ENCODE measurements around the gene COX7B2.

COX7B2 gene, protein sequence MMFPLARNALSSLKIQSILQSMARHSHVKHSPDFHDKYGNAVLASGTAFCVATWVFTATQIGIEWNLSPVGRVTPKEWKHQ

DNA sequence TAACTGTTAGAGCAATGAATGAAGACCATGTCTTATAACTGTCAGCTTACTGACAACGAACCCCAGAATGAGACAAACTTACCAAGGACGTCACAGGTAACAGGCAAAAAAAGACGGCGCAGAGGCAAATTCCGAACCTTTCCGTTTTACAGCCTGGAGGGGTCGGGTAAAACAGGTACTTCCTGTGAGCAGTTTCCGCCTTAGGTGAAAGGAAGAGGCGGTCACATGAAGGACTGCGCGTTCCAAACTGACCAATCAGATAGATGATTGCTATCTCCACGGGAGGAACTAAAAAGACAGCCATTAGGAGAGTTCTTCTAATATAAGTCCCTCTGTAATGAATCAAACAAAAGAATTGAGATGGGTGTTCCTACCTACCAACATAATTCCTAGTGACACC lies at the start of gene COX7B2:
TSS of gene COX7B2 (minus strand) at position 168 of the 400 bp plus-strand sequence. CDS start 174,053 bp downstream, outside the sequence.
- no peak for DNase-seq

DNA sequence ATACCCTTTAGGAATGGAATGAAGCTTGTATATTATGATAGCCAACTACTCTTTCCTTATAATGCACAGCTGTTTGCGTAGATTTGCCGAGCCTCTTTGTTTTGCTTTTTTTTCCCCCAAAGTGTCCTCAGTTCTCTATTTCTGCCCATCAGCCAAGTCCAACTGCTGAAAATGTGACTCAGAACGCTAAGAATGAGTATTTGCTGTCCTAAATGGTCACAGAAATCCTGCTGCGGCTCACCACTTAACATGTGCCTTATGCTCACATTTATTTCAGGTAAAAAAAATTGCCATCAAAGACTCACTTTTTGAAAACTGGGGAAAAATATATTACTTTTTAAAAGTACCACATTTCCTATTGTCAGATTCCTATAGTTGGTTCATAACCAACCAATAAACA lies 47.4 kb upstream of the COX7B2 start:
- no peak for DNase-seq

DNA sequence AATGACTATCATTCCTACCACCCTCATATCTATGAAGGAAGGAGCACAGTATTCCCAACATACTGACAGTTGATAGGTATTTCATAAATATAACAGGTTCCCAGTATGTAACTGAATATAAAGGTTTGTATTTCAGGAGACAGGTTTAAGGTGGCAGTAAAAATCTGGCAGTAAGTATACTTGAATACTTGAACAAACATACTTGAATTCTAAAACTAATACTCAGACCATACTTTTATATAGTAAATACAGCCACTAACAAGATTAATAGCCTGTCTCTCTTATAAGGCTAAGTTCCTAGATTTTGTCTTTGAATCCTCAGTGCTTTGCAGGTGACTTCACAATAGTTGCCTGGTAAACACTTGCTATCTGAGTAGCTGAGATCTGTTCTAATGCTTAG lies 46.6 kb upstream of the COX7B2 start:
- DNase-seq: no peak

DNA sequence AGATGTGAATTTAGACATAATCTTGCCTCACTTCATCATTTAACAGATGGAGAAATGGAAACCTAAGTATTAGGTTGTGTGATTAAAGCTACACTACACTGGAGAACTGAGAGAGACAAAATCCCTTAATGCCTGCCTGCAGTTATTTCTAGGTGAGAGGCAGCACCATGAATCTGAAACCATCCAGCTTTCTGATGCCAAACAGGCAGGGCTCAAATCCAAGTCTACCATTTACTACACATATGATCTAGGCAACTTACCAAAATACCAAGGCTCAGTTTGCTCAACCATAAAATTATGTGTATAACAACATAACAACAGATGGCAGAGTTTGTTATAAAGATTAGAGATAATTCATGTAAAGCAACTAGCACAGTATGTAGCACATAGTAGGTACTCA lies 45.6 kb upstream of the COX7B2 start:
- no peak for DNase-seq

DNA sequence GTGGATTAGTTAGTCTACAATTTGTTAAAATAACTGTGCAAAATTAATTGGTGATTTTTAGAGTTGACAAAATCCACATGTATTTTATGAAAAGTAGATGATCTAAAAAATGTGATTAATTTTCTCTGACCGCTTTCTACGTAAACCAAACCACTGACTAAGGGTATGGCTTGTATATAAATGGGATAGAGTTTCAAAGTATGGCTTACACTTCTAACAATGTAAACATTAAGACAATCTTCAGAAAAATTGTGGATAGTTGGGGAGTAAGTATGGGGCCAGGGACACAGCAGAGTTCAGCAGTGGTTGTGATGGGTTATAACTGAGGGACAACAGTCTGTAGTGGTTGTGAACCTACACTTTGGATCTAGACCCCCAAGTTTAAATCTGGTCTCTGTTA lies 44.5 kb upstream of the COX7B2 start:
- no peak for DNase-seq

DNA sequence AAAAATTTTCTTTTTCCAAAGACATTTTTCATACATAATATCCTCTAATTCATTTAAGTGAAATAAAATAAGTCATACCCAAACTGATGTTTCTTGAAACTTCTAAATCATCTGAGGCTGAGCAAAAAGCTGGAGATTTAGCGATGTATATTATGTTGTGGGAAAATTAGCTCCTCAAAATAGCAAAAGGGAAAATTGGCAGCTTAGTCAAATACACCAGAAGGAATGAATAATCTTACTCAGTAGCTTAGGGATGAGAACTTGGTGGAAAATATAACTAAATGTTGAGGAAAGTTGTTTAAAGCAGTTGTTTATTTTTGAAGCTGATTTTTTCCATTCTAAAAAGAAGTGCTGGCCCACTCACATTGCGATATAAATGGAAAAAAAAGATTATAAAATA lies 43.4 kb upstream of the COX7B2 start:
- DNase-seq: no peak

DNA sequence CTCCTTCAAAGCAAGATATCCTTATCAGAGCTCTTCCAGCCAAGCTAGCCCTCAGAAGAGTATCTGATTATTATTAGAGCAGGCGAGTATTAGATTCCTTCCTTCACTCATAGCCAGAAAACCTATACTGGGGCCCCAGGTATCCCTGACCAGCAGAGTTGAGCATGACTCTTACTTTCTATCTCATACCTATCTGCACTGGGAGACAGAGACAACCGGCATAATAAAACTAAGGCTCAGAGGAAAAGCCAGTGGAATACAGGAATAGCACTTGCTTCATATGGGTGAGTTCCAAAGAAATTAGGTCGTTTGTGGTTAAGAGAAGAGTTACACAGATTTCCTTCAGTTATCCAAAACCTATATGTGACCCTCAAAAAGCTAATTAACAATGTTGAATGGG lies 41.8 kb upstream of the COX7B2 start:
- no peak for DNase-seq

DNA sequence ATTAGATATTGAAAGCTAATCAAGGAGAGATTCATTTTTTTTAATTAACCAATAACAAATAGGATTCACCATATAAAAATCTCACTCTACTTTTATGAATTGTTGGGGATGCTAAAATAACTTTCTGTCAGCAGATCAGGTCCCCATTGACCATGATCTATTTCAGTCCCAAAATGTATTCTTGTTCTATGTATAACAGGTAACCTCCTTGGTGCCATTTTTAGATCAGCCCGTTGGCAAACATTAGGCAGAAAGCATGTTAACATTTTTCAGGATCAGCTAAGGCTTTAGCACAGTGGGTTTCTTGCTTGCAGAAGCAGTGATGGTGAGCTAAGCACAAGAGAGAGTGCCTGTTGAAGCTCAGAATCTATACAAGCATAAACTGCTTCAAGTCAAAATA lies 40.8 kb upstream of the COX7B2 start:
- no peak for DNase-seq

DNA sequence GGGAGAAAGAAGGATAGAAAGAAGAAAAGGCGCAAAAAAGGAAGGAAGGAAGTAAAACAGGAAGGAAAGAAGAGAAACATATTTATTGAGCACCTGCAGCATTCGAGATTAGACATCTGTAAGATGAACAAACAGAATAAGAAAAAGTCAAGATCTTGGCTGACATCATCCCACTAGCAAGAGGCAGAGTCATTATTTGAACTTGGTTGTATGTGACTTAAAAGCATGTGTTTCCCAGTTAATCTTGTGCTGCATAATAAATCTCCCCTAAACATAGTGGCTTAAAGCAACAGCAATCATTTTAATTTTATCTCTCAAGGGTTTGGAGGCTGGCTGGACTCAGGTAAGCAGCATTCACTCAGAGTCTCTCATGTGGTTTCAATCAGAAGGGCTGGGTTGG lies 38.5 kb upstream of the COX7B2 start:
- DNase-seq: no peak

DNA sequence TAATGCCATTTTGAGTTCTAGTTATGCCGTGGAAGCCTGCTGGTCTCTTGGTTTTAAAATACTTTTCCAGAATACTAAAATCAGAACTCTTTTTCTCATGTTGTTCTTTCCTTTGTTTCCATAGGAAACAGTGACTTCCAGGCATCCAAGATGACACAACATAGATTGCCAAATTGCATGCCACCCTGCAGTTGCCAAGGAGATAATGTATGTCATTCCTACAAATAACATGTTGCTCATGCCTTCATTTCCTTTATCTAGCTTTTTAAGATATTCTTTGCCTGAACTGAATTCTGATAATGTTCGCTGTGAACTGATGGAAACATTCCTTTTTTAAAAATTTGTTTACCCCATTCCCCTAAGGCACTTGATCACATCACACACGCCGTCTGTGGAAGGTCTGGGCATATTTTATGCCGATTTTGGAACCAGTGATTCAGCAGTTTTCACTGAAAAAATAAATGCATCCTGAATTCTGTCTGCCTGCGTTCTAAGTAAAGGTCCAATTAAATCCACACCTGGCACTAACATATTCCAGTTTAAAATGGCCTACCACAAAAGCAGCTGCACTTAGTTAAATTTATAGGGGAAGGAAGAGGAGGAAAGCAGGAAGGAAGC lies 38.0 kb upstream of the COX7B2 start:
- DNase-seq: no peak

DNA sequence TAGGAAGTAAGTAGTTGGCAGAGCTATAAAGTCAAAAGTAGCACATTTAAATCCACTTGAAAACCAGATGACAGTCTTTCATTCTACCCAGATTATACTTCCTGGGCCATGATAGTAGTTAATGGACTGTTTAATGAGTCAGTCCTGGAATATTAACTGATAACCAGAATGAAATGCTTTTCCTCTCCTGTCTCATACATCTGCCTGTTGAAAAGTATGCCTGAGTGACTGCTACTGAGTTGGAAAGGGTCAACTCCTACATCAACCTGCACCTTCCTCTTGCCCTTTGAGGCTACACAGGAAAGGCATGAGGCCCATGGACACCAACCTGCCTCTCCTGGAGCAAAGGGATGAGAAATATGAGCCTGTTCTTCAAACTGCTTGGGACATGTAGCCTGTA lies 36.0 kb upstream of the COX7B2 start:
- DNase-seq: no peak

DNA sequence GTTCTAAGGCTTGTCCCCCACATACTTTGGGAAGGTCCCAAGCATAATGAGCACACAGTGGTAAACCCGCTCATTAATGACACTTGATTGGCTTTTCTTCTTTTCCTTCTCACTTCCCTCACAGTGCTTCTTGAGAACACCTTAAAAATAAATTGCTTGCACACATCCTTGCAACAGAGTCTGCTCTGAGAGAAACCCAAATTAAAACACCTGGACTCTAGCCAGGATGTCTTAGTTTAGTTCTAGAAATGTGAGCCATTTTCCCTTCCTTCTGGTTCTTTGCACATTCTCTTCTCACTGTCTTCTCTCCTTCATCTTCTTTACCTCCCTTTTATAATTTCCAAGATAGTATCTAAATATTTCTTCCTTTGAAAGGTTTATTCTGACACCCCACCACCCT lies 35.3 kb upstream of the COX7B2 start:
- DNase-seq: no peak

DNA sequence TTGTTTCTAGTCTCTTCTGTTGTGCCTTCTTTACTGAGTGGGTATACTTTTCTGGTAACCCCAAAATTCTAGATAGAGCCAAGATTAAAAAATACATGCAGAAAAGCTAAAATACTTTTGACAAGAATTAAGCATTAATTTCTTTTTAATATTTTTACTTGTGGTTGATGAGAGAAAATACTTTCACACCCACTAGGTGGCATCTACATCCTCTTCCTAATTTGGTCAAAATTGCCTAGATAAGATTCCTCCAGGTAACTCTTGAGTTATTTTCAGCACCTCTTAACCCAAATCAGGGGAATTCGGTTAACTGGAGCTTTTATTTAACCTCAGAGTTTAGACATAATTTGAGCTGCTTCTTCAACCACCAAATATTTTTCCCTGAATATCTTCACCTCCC lies 28.4 kb upstream of the COX7B2 start:
- DNase-seq: no peak

DNA sequence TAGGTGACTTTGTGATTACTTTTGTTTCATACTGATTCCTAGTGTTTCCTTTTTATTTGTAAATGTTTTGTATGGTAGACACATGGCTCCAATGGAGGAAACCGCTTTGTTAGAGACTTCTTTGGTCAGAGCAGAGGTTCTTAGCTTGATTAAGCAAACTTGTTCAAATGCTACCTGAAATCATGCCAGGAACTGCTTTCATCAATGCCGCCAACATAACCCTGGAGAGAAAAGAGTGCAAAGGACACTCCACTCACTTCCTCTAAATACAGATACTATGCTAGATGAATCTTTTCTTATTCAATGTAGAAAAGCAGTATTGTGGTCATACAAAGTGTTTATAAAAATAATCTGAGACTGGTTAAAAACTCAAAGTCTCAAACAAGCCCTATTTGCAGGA lies 25.7 kb upstream of the COX7B2 start:
- no peak for DNase-seq

DNA sequence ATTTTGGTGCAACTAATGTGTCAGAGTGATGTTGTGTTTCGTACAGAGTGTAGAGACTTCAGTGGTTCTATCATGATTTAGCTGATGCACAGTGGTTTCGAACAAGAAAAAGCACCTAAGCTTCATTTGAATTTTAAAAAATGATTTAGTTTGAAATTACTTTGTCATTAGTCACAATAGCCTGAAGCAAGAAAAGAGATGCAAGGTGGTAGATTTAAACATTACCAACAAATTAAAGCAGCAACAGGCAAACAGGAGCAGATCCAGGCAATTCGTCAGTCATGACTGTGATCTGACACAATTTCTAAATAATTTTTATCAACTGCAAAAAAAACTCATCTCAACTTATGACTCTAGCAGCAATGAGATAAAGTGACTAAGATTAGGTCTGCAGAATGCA lies 24.6 kb upstream of the COX7B2 start:
- no peak for DNase-seq

DNA sequence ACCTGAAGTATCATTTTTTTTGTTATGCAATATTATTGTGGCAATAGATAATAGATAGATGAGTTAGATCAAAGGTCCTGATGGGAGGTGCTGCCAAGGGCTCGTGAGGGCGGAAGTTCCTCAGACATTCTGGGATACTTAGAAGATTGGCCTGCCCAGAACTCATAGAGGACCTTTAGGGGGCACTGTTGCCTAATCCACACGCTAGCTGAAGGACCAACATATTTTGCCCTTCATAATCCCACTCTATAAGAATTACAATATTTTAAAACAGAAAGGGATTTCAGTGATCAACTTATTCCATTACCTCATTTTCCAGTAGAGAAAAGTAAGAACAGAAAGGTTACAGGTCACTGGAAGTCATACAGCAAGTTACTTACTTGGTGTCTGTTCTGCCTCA lies 22.9 kb upstream of the COX7B2 start:
- DNase-seq: no peak

DNA sequence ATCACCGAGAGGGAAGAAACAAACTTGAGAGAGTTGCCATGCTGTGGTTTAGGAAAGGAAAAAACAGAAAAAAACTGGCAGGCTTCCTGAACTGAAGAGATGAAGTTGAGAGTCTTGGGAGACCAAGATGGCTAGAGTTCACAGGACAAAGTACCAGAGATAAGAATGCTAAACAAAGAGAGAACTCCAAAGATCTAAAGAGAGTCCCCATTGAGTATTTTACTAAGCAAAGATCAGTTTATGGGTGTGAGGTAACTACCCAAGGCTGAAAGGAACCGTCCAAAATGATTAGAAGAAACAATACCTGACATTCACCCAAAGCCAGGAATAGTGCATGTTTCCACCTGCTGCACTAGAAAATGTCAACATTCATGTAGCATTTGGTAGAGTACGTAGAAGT lies 21.8 kb upstream of the COX7B2 start:
- DNase-seq: no peak

DNA sequence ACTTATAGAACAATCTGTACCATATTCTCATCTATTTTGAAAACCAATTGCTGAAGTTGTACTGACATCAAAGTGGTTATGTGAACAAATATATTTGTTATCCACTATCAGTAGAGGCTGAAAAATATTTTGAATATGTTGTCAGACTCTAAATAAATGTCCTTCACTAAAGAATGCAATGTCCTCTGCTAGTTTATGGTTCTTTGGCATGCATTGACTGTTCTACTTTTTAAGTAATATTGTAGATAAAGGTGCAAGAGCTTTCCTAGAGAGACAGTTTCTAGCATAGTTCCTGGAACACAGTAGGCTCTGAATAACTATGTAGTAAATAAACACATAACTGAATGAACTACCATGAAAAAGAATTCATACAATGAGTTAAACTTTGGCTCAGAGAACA lies 18.2 kb upstream of the COX7B2 start:
- DNase-seq: no peak

DNA sequence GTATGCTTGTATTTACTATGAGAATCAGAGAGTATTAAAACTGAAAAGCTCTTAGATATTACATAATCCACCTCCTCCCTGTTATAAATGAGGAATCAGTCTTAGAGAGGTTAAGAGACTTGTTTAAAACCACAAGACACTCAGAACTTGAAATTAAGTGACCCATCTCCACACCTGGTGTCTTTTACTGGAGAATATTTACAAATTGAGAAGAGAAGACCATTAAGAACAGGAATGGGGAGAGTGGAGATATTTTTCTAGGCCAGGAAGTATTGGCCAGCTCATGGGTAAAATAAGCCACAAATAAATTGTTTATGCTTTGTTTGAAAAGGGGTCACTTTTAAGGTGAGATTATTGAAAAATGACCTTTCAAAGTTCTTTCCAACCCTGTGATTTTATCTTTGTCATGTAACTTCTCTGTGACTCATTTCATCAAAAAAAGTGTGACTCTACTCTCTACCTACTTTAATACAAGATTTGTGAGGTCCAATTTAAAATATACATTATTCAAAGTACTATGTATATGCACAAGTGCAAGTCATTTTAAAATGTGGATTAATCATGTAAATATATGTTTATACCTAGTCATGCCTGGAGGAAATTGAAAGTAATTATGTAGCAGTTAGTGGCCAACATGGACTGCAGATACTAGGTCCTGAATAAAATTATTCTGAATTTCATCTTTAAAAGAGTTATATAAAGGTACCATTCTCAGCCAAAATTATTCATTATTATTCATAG lies 15.9 kb upstream of the COX7B2 start:
- no peak for DNase-seq

DNA sequence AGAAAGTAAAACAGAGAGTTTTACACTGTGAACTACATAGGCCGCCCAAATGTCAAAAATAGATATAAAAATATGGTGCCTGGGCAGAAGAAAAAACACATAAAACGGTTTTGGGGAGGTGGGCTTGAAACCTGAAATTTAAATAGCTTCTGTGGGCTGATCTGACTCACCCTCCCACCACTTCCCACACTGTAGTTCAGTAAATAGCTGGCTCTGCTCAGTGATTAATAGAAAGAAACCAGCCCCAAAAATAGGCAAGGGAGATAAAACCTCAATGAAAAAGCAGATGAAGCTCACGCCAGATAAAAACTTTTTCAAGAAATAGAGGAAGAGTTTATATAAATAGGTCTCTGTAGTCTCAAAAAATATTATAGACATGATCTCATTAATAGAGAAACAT lies 13.2 kb upstream of the COX7B2 start:
- DNase-seq: no peak

DNA sequence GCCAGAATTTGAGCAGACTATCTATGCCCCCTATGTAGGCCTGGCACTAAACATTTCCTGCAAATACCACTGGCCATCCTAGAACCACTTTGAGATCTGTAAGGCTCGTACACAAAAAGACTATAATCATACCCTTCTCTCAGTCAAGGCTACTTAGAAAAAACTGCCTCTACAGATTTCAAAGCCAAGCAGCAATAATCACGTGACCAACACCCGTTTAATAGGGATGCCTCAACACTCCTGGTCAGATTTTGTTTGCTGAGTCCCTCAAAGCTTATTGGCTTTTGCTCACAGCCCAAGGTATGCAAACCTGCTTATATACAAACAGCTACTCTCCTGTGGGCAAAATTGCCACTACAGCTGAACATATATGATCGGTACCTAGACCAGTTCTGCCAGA lies 897 bp downstream of the COX7B2 start:
- no peak for DNase-seq

DNA sequence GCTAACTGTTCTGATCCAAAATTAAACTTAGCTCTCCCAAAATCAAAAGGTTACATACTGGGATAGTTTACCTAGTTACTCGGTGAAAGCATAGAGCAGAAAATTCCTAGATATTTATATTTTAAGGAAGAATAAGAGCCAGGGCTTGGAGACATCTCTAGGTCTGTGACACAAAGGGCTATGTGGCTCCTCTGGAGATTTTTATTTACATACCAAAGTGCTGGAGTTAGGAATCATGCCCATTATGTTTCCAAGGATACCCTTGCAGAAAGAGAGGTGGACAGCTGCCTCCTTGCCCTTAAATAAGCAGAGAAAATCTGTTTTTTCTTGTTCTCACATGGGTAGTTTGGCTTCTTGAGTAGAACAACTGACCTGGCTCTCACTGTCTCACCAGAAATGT lies 9.0 kb downstream of the COX7B2 start:
- no peak for DNase-seq

DNA sequence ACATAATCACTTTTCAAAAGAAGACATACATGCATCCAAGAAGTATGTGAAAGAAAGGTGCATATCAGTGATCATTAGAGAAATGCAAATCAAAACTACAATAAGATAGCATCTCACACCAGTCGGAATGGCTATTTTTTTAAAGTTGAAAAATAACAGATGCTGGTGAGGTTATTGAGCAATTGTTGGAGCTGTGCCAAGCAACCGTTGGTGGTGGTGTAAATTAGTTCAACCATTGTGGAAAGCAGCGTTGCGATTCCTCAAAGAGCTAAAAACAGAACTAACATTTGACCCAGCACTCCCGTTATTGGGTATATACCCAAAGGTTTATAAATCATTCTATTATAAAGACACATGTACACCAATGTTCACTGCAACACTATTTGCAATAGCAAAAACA lies 14.2 kb downstream of the COX7B2 start:
- no peak for DNase-seq

DNA sequence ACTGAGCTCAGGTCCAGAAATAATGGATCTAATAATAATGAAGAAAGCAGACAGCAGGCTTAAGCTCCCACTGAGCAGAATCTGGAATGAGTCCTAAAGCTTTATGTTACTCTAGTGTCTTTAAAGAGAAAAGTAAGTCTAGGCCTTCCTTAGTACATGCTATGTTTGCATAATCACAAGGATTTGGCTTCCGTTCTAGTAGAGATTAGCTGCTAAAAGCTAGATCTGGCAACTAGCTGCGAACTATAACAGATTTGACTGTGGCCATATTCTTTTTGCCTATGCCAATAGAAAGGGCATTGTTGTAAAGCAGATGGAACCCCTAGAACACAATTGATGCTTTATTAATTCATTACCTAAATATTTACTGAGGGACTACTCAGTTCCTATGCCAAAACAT lies 19.0 kb downstream of the COX7B2 start:
- no peak for DNase-seq

DNA sequence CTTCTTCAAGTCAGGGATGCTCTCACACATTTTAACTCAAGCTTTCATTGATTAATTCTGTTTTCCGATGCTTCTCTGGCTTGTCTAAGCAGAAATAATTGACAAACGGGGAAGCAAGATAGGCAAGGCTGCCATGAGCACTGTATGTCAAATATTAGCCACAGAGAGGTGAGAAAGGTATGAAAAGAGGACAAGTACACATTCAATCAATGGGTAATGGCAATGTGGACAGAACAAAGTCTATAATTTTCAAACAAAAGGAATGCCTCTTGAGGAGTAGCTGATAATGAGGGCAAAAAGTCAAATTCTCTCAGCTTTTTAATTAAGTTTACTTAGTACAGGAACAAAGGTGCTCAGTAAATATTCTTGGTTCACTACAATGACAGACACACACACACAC lies 19.6 kb downstream of the COX7B2 start:
- no peak for DNase-seq
